Fibroblast of lung (primary cell): ENCODE data around the gene CFAP92.

Experiments used
- CTCF ChIP-seq, 2 donors: IDR thresholded peaks in 1 of 2; conservative IDR thresholded peaks in 1 of 2; 1 replicate in 1 of 2; 2 replicates in 1 of 2; pipeline ENCODE4 v1.5.1; 2011 to 2012; ENCODE audit warnings: low read length in 2 of 2, control low read depth in 1 of 2, inconsistent platforms in 1 of 2, low read depth in 1 of 2, mild to moderate bottlenecking in 1 of 2
- EZH2 ChIP-seq: IDR thresholded peaks from 2 replicates; pipeline ENCODE4 v1.5.1; 2012; ENCODE audit warnings: low read length, control low read depth, mild to moderate bottlenecking; ENCODE audit errors: missing control alignments

DNA sequence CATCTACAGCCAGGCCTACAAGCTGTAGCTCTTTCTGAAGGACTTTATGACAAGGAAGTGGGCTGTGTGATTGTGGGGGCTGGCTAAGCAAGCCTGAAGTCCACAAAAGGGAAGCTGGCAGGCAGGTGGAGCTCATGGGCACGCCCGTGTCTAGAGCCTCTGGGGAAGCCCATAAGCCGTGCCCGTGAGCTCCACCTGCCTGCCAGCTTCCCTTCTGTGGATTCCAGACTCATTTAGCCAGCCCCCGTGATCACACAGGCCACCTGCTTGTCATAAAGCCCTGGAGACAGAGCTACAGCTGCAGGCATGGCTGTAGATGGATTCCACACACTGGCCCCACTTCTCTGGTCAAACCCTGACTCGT is 22.5 kb upstream of the CFAP92 start:
- TF ChIP-seq CTCF (conservative IDR thresholded peaks at IDR 0.05 in 1 of 2, IDR thresholded peaks at IDR 0.05 in 1 of 2; ENCODE audit: low read depth in 1 of 2, low read length in 2 of 2) (no peak), EZH2 (no peak)
